ENCODE measurements around the gene KCNE2.
"Not testable (repeated sequence)": the region's sequence is repeated elsewhere in the genome, so short reads cannot be mapped to it uniquely, and the experiment has no call there.

KCNE2 gene

GRCh38 chr21:34354836-34355235 lies 9.0 kb upstream of the KCNE2 start:
- DNase-seq = no peak

DNA sequence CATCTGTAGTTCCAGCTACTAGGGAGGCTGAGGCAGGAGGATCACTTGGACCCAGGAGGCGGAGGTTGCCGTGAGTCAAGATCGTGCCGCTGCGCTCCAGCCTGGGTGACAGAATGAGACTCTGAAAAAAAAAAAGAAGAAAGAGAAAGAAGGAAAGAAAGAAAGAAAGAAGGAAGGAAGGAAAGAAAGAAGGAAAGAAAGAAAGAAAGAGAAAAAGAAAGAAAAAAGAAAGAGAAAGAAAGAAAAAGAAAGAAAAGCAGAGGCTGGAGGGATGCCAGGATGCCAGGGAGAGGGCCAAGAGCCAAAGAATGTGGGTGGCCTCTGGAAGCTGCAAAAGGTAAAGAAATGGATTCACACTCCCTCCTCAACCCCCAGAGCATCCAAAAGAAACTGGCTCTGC lies 8.2 kb upstream of the KCNE2 start:
- no peak for DNase-seq

DNA sequence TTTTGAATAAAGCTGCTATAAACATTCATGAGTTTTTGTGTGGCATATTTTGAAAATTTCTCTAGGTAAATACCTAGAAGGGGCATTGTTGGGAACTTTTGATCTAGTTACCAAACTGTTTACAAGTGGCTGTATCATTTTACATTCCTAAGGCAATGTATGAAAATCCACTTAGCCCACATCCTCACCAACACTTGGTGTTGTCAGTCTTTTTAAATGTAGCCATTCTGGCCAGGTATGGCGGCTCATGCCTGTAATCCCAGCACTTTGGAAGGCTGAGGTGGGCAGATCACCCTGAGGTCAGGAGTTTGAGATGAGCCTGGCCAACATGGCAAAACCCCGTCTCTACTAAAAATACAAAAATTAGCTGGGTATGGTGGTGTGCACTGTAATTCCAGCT lies 5.9 kb upstream of the KCNE2 start:
- DNase-seq = no peak

- DNase-seq = no peak
Observed at GRCh38 chr21:34358866-34359265, 4.9 kb upstream of the KCNE2 start.

GRCh38 chr21:34360488-34361241 lies 3.1 kb upstream of the KCNE2 start:
- DNase-seq = no peak

- DNase-seq = no peak
Observed at GRCh38 chr21:34362136-34362444, 1.7 kb upstream of the KCNE2 start.

- DNase-seq = no peak
Observed at GRCh38 chr21:34362670-34363069, 1.1 kb upstream of the KCNE2 start.

GRCh38 chr21:34364921-34365320 lies 1.1 kb downstream of the KCNE2 start:
- DNase-seq = no peak

- no peak for DNase-seq
Observed at GRCh38 chr21:34365809-34366208, 2.0 kb downstream of the KCNE2 start.

DNA sequence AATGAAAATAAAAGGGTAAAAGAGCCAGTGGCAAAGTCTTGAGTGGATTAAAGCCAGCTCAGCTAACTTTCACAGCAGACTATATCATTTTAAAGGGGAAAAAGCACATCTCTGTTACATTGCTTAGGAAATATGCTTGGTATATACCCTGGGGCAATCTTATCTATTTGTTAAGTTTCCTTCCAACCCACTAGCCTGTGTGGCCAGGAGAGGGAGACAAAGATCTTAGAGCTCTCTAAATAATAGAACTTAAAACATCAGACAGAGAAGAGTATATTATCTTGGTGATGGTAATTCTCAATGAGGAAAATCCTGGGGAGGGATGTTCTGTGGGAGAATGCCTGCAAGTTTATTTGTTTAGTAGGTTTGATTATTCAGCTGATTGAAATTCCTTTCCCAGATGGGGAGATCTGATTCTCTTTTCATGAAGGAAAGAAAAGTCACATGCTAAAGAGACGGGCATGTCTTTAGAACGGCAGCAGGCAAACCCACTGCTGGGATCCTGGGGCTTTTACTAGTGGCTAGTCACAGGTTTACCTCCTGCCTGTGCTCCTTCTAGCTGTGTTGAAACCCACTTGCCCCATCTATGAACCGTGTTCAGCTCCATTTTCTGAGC lies 3.6 kb downstream of the KCNE2 start:
- DNase-seq = peak; percentile 71 to 74

- no peak for DNase-seq
Observed at GRCh38 chr21:34369741-34370140, 5.9 kb downstream of the KCNE2 start.

DNA sequence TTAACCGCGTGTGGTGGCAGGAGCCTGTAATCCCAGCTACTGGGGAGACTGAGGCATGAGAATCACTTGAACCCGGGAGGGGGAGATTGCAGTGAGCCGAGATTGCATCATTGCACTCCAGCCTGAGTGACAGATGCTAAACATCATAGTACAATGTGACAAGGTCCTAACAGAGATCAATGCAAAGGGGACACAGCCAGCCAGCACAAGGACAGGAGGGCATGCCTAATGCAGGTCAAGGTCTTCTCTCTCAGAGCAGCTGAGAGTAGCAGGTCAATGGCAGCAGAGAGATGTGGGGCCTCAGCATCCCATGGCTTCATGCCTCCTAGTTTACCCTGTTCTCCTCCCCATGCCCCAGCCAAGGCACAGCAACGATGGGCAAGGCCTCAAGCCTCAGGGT lies 8.5 kb downstream of the KCNE2 start:
- DNase-seq = no peak

DNA sequence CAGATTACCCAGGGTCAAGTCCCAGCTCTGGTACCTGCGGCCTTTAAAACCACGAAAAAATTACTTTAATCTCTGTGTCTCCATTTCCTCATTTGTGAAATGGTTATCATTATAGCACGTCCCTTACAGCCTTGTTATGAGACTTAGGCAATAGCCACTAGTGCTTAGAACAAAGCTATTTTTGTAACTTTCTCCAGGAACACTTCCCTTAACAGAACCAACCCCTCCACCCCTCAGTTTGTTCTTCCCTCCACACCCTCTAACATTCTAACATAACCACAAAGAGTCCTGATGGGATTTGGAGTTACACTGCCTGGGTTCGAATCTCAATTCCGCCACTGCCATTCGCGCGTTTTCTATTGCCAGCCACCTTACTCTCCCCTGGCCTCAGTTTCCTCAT lies 10.7 kb downstream of the KCNE2 start:
- DNase-seq = not testable (repeated sequence)

- DNase-seq = not testable (repeated sequence)
Observed at GRCh38 chr21:34374940-34375618, 11.3 kb downstream of the KCNE2 start, which contains the start of gene SMIM11. TSS of gene SMIM11 (plus strand) at chr21:34375507. CDS start at chr21:34379505, 3,998 bp downstream.

DNA sequence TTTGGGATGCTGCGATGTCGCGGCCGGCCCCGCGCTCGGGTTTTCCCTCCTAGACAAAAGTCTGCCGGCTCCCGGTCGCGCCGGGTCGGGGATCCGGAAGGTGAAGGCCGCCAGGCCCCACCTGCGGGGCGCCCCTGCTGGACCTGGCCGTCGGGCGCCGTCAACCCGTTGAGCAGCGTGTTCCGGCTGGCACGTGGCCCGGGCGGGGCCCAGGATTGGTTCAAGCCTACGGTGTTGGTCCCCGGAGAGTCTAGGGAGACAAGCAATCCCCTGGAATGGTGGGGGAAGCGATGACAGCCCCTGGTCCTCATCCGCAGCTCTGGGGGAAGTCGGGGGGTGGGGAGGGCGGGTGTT lies 11.8 kb downstream of the KCNE2 start:
- DNase-seq = not testable (repeated sequence)

DNA sequence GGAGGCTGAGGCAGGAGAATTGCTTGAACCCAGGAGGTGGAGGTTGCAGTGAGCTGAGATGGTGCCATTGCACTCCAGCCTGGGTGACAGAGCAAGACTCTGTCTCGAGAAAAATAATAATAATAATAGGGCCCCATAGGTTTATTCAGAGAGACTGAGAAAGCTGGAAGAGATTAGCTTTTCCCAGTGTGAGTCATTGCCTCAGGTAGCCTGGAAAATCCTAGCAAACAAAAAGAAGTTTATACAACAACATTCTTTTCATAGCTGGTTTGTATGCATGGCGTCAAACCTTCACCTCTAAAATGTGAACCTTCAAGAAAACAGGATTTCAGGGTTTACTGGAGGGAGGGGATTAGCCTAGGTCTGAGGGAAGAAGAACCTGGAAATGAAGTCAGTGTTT lies 19.3 kb downstream of the KCNE2 start:
- DNase-seq = not testable (repeated sequence)

DNA sequence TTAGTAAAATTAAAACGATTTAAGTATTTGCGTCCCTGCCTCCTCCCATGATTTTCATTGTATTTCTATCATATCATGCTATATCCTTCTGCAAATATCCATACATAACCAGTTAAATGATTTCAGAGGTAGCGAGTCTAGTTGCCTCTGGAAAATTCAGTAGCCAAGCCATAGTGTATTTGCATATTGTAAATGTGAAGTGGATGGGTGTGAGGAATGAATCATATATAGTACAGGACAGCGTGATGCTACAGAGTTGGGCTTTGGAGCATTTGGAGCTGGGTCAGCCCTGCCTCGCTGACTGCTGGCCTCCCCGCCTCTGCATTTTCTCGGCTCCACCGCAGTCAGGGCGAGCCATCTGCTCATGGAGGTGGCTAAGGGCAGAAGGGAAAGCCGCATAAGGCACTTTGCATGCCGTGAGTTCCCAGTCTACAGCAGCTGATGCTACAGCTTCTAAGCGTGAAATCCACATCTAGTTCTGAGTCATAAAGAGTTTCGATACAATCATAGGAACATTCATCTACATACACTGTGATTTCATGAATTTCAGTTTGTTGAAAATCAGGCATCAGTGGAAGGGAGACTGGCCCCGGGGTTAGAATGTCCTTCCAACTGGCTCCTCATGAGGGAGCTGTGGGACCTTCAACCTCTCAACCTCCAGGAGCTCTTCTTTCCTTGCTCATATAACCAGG lies 20.1 kb downstream of the KCNE2 start:
- not testable (repeated sequence) for DNase-seq

GRCh38 chr21:34400522-34400921 lies 36.7 kb downstream of the KCNE2 start:
- not testable (repeated sequence) for DNase-seq

DNA sequence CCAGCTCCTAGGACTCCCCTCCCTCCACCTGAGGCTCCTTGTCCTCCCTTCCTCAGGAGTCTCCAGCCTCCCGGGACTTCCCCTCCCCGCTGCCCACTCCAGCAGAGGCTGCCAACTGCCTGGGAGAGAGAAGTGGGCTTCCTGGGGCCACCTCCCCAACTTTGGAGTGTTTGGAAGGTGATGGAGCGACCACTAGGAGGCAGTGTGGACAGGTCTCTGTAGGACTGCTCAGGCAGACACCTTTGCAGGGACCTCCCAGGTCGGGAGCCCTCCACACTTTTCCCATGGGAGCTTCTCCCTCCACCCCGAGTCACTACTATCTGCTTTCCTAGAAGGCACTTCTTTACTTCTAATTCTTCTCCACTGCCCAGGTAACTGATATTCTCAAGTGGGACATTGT lies 40.9 kb downstream of the KCNE2 start:
- DNase-seq = not testable (repeated sequence)

DNA sequence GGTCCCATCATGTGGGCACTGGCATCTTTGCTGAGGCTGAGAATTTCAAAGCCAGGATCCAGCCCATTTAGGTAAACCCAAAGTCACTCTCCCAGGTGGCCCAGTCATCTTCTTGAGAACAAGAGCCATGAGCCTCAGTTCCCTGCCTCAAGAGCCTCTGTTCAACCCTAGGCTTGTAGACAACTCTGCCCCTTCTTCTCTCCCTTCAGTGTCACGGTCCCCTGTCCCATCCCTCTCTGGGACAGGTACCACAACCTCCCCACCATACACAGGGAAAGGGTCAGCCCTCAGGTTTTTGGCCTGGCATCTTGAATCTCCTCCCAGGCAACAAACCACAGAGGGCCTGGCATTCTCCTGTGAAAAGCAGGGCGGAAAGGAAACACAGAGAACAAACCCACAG lies 41.9 kb downstream of the KCNE2 start:
- not testable (repeated sequence) for DNase-seq

DNA sequence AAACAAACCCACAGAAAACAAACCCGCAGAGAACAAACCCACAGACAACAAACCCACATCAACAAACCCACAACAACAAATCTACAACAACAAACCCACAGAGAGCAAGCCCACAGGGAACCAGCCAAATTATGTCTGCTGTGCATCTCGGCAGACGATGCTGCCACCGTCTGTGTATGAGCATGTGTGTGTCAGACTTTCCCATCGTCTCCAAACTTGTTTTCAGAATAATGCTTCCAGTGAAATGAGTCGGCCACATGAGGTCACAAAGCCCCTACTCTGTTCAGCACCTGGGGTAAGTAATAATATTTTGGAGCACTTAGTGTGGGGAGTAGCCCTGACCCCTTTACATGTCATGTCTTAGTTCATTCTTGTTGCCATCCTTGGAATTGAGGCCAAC lies 42.3 kb downstream of the KCNE2 start:
- DNase-seq = not testable (repeated sequence)

- DNase-seq = not testable (repeated sequence)
Observed at GRCh38 chr21:34406676-34407075, 42.9 kb downstream of the KCNE2 start.

GRCh38 chr21:34407294-34407693 lies 43.5 kb downstream of the KCNE2 start:
- not testable (repeated sequence) for DNase-seq

Measured in inflammatory macrophage (primary cell).